ENCODE data around the gene TTC19. TPM values are rescaled to one million over a fixed set of nuclear protein-coding genes. Genes with fewer than 3 reads are reported as not detected.
"Not testable (repeated sequence)": the region's sequence is repeated elsewhere in the genome, so short reads cannot be mapped to it uniquely, and the experiment has no call there.

Gene TTC19
- polyA plus RNA-seq, 3 donors: 54.9 to 61.8 (median 59.9) TPM

GRCh38 chr17:16025202-16025601 lies 25.6 kb downstream of the TTC19 start:
- DNase-seq (ENCODE audit: low read depth in 3 of 3, low spot score in 2 of 3): no peak

GRCh38 chr17:16026895-16027294 lies 27.3 kb downstream of the TTC19 start:
- no peak for DNase-seq (ENCODE audit: low read depth in 3 of 3, low spot score in 2 of 3)

- no peak for DNase-seq (ENCODE audit: low read depth in 3 of 3, low spot score in 2 of 3)
Observed at GRCh38 chr17:16027708-16028584, 28.3 kb downstream of the TTC19 start.

- DNase-seq (ENCODE audit: low read depth in 3 of 3, low spot score in 2 of 3): no peak
Observed at GRCh38 chr17:16033729-16034349, 34.2 kb downstream of the TTC19 start.

- no peak for DNase-seq (ENCODE audit: low read depth in 3 of 3, low spot score in 2 of 3)
Observed at GRCh38 chr17:16036261-16036660, 36.6 kb downstream of the TTC19 start.

GRCh38 chr17:16037636-16038035 lies 38.0 kb downstream of the TTC19 start:
- DNase-seq (ENCODE audit: low read depth in 3 of 3, low spot score in 2 of 3): no peak

- DNase-seq (ENCODE audit: low read depth in 3 of 3, low spot score in 2 of 3): no peak
Observed at GRCh38 chr17:16040710-16041251, 41.2 kb downstream of the TTC19 start.

GRCh38 chr17:16044487-16044886 lies 44.9 kb downstream of the TTC19 start:
- DNase-seq (ENCODE audit: low read depth in 3 of 3, low spot score in 2 of 3): no peak

GRCh38 chr17:16046966-16047365 lies 47.3 kb downstream of the TTC19 start:
- no peak for DNase-seq (ENCODE audit: low read depth in 3 of 3, low spot score in 2 of 3)

- no peak for DNase-seq (ENCODE audit: low read depth in 3 of 3, low spot score in 2 of 3)
Observed at GRCh38 chr17:16048811-16049449, 49.3 kb downstream of the TTC19 start.

GRCh38 chr17:16050844-16051243 lies 51.2 kb downstream of the TTC19 start:
- no peak for DNase-seq (ENCODE audit: low read depth in 3 of 3, low spot score in 2 of 3)

GRCh38 chr17:16052486-16052885 lies 52.9 kb downstream of the TTC19 start:
- no peak for DNase-seq (ENCODE audit: low read depth in 3 of 3, low spot score in 2 of 3)

- not testable (repeated sequence) for DNase-seq (ENCODE audit: low read depth in 3 of 3, low spot score in 2 of 3)
Observed at GRCh38 chr17:16055139-16055538, 55.5 kb downstream of the TTC19 start.

GRCh38 chr17:16061631-16062030 lies 62.0 kb downstream of the TTC19 start:
- DNase-seq (ENCODE audit: low read depth in 3 of 3, low spot score in 2 of 3): no peak

- no peak for DNase-seq (ENCODE audit: low read depth in 3 of 3, low spot score in 2 of 3)
Observed at GRCh38 chr17:16066125-16066524, 66.5 kb downstream of the TTC19 start.

GRCh38 chr17:16068323-16068722 lies 68.7 kb downstream of the TTC19 start:
- no peak for DNase-seq (ENCODE audit: low read depth in 3 of 3, low spot score in 2 of 3)

GRCh38 chr17:16072031-16072430 lies 72.4 kb downstream of the TTC19 start:
- no peak for DNase-seq (ENCODE audit: low read depth in 3 of 3, low spot score in 2 of 3)

- no peak for DNase-seq (ENCODE audit: low read depth in 3 of 3, low spot score in 2 of 3)
Observed at GRCh38 chr17:16073845-16074244, 74.2 kb downstream of the TTC19 start.

- DNase-seq (ENCODE audit: low read depth in 3 of 3, low spot score in 2 of 3): no peak
Observed at GRCh38 chr17:16074423-16074822, 74.8 kb downstream of the TTC19 start.

- DNase-seq (ENCODE audit: low read depth in 3 of 3, low spot score in 2 of 3): no peak
Observed at GRCh38 chr17:16075949-16076348, 76.3 kb downstream of the TTC19 start.
